Ovary (tissue), 9 donors: Measurements from ENCODE around the gene PRSS38. TPM values are rescaled to one million over a fixed set of nuclear protein-coding genes. Genes with fewer than 3 reads are reported as not detected.

Experiments
- DNase-seq, 5 donors: peaks; one replicate each; pipeline ENCODE4 v3.0.0-alpha.2; 2019 to 2020
- H3K27ac ChIP-seq, 2 donors: fragments of 200-600 bp; one replicate each; pipeline versions ENCODE4 v1.5.1 to v1.8.0; 2019 to 2022
- H3K27me3 ChIP-seq: fragments of 200-600 bp; one replicate; pipeline ENCODE4 v1.8.0; 2022
- H3K36me3 ChIP-seq: fragments of 200-600 bp; sonication (generic); one replicate; pipeline ENCODE4 v1.5.1; 2019
- H3K4me1 ChIP-seq: one replicate; pipeline ENCODE4 v1.8.1; 2013; ENCODE audit warnings: mild to moderate bottlenecking, moderate library complexity; ENCODE audit not compliant: insufficient read depth
- H3K4me3 ChIP-seq: fragments of 200-600 bp; sonication (generic); one replicate; pipeline ENCODE4 v1.5.1; 2017
- H3K9me3 ChIP-seq, 2 donors: fragments of 200-600 bp in 1 of 2; sonication (generic) in 1 of 2; one replicate each; pipeline versions ENCODE4 v1.5.1 to v1.8.1; 2013 to 2019; ENCODE audit warnings: mild to moderate bottlenecking in 1 of 2, moderate library complexity in 1 of 2
- CTCF ChIP-seq, 3 donors: fragments of 450-650 bp in 2 of 3; fragments of 200-600 bp in 1 of 3; IDR thresholded peaks; one replicate each; pipeline versions ENCODE4 v1.5.1 to v1.8.0; 2016 to 2022; ENCODE audit warnings: antibody characterized with exemption in 3 of 3, mild to moderate bottlenecking in 1 of 3
- EP300 ChIP-seq: sonication (generic); formaldehyde crosslinking; IDR thresholded peaks from one replicate; pipeline ENCODE4 v1.6.1; 2017; ENCODE audit warnings: antibody characterized with exemption
- POLR2A ChIP-seq: fragments of 450-650 bp; IDR thresholded peaks from one replicate; pipeline ENCODE4 v1.6.1; 2017; ENCODE audit warnings: antibody characterized with exemption, mild to moderate bottlenecking, moderate library complexity
- WGBS, 3 donors: extraction: QIAGEN DNeasy Blood & Tissue Kit in 1 of 3; methylation state at CpG; one replicate each; pipeline versions ENCODE4 v1.1.5 to v1.1.7; 2013 to 2017; 5-methylcytosine and 5-hydroxymethylcytosine counted together
- intact Hi-C, 4 donors: fragments of 100-400 bp; cut with DNase I; formaldehyde crosslinking; loops; one replicate each; pipeline versions ENCODE4 v1.11.0 to v1.15.1; 2022 to 2023
- polyA plus RNA-seq, 2 donors: library from polyadenylated mRNA; stranded (reverse); fragments of 200-250 nt in 1 of 2; fragments of 350-450 nt in 1 of 2; fragmentation: Illumina TruSeq in 1 of 2; extraction: RNeasy Lipid Tissue Mini Kit (QIAGEN cat#74804) in 1 of 2; gene quantifications; one replicate each; pipeline ENCODE4 v1.2.3, GENCODE V29; 2013 to 2014
- total RNA-seq, 7 donors: library from RNA; depleted of rRNA in 2 of 7; stranded (reverse); fragments of >200 nt in 2 of 7; fragmentation: NEBNext Ultra II Directional in 3 of 7; extraction: Animal tissue kit (Norgen Biotek cat#: 25700) in 3 of 7; gene quantifications; one replicate each; pipeline versions ENCODE4 v1.1.0 to v1.2.4, GENCODE V29; 2016 to 2023
- donor health status: DM: no; HTN: no; CAD: no; lungs with moderate emphysema.
- donor health status: DM: no; HTN: no; CAD: no.
- donor health status: Bipolar disorder and iron deficiency.
- donor health status: DM: yes; HTN: yes; CAD: no.
- donor health status: DM: no; HTN: no; CAD: no.
- donor health status: DM: yes; HTN: yes; CAD: no.

PRSS38 gene
- total and polyA plus RNA-seq, 9 donors: not detected

- H3K4me3 ChIP-seq: no peak overlapping the region
- no peaks in the 10 kb centered on the region for H3K27me3 ChIP-seq
- intact Hi-C loops: no loop called here
- no peak for DNase-seq
- H3K4me1 ChIP-seq: peaks cover 11% of the 10 kb centered on the region
- H3K36me3 ChIP-seq: no peaks in the 10 kb centered on the region
- 87 to 90% (median 88%) methylated on average over 3 of the region's 3 CpGs for WGBS, 3 donors
- H3K27ac ChIP-seq: no peak overlapping the region
- H3K9me3 ChIP-seq: no peaks in the 10 kb centered on the region
- TF ChIP-seq POLR2A (no peak), EP300 (no peak), CTCF (IDR thresholded peaks at IDR 0.05) (no peak)
Observed at GRCh38 chr1:227797144-227797543, 18.3 kb upstream of the PRSS38 start.

- Histone ChIP-seq H3K9me3 (no peaks in the 10 kb centered on the region), H3K27ac (no peak overlapping the region), H3K36me3 (no peaks in the 10 kb centered on the region), H3K4me1 (peaks cover 11% of the 10 kb centered on the region), H3K4me3 (no peak overlapping the region), H3K27me3 (no peaks in the 10 kb centered on the region)
- TF ChIP-seq EP300: no peak
- TF ChIP-seq POLR2A: no peak
- no peak for TF ChIP-seq CTCF (IDR thresholded peaks at IDR 0.05)
- intact Hi-C loops: no loop called here
- DNase-seq: no peak
- 76 to 85% (median 79%) methylated on average over 3 of the region's 3 CpGs for WGBS, 3 donors
Observed at GRCh38 chr1:227797625-227798024, 17.9 kb upstream of the PRSS38 start.

GRCh38 chr1:227798078-227798802 is 17.2 kb upstream of the PRSS38 start:
- intact Hi-C loops: no loop called here
- Histone ChIP-seq H3K4me3 (no peak overlapping the region), H3K4me1 (peaks cover 11% of the 10 kb centered on the region), H3K27ac (no peak overlapping the region), H3K9me3 (no peaks in the 10 kb centered on the region), H3K36me3 (no peaks in the 10 kb centered on the region), H3K27me3 (no peaks in the 10 kb centered on the region)
- TF ChIP-seq EP300 (no peak), POLR2A (no peak), CTCF (IDR thresholded peaks at IDR 0.05) (no peak)
- no peak for DNase-seq
- 85 to 87% (median 86%) methylated on average over 16 of the region's 16 CpGs for WGBS, 3 donors

- intact Hi-C loops: no loop called here
Observed at GRCh38 chr1:227799756-227800155, 15.7 kb upstream of the PRSS38 start.

More at GRCh38 chr1:227799756-227800155, 15.7 kb upstream of the PRSS38 start:
- no peak for TF ChIP-seq CTCF (IDR thresholded peaks at IDR 0.05)
- no peak for TF ChIP-seq POLR2A
- Histone ChIP-seq H3K27ac (no peak overlapping the region), H3K27me3 (no peaks in the 10 kb centered on the region), H3K36me3 (no peaks in the 10 kb centered on the region), H3K9me3 (no peaks in the 10 kb centered on the region), H3K4me3 (no peak overlapping the region), H3K4me1 (peaks cover 1% of the 10 kb centered on the region)
- no peak for DNase-seq
- 69 to 85% (median 75%) methylated on average over 1 of the region's 1 CpG for WGBS, 3 donors
